SJSA1 (cell line): Measurements from ENCODE around the gene TMEM271. TPM values are rescaled to one million over a fixed set of nuclear protein-coding genes. Genes with fewer than 3 reads are reported as not detected.

Experiments
- DNase-seq, 2 experiments: peaks; one replicate each; pipeline ENCODE4 v3.0.0-alpha.2; 2015 to 2020; ENCODE audit warnings: low spot score in 2 of 2, low read depth in 1 of 2
- H3K27ac ChIP-seq: fragments of 250-450 bp; sonication (Bioruptor Pico); 2 replicates; pipeline ENCODE4 v1.5.1; 2020; ENCODE audit warnings: mild to moderate bottlenecking, moderate library complexity
- H3K27me3 ChIP-seq: fragments of 250-450 bp; sonication (Bioruptor Pico); replicated peaks from 2 replicates; pipeline ENCODE4 v1.5.1; 2020; ENCODE audit warnings: mild to moderate bottlenecking, moderate library complexity
- H3K36me3 ChIP-seq: fragments of 250-450 bp; sonication (Bioruptor Pico); 2 replicates; pipeline ENCODE4 v1.5.1; 2020; ENCODE audit warnings: mild to moderate bottlenecking
- H3K4me1 ChIP-seq: fragments of 250-450 bp; sonication (Bioruptor Pico); replicated peaks from 2 replicates; pipeline ENCODE4 v1.6.1; 2021; ENCODE audit warnings: mild to moderate bottlenecking
- H3K4me3 ChIP-seq: fragments of 250-450 bp; sonication (Bioruptor Pico); 2 replicates; pipeline ENCODE4 v1.5.1; 2020; ENCODE audit warnings: mild to moderate bottlenecking
- H3K9me3 ChIP-seq: fragments of 250-450 bp; sonication (Bioruptor Pico); replicated peaks from 2 replicates; pipeline ENCODE4 v1.5.1; 2020; ENCODE audit warnings: mild to moderate bottlenecking
- total RNA-seq: library from RNA; depleted of rRNA; stranded (reverse); fragments of >200 nt; shearing (Covaris generic); gene quantifications from 2 replicates; pipeline ENCODE4 v1.2.3, GENCODE V29; 2014

Gene TMEM271
- total RNA-seq, 1 experiment from 2014 or later, result not detected

DNA sequence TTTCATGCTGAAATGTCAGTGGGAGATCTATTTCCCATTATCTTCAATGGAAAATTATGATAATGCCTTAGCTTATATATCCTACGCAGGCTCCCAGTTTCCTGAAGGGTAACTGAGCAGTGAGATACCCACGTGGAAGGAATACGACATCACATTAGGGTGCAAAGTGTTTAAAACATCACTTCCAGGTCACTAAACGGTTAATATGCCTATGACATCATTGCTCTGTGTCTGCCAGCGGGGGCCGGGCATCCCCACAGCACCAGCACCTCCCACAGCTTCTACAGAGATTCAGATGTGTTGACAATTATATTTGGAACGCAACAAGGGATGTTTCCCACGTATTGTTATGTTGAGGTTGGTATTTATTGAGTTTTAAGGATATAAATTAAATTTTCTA, 27.1 kb downstream of the TMEM271 start:
- DNase-seq, result no peak
- no peaks in the 10 kb centered on the region for H3K27me3 ChIP-seq
- no peak overlapping the region for H3K27ac ChIP-seq
- no peak overlapping the region for H3K4me3 ChIP-seq
- no peaks in the 10 kb centered on the region for H3K9me3 ChIP-seq
- no peaks in the 10 kb centered on the region for H3K4me1 ChIP-seq
- no peaks in the 10 kb centered on the region for H3K36me3 ChIP-seq

DNA sequence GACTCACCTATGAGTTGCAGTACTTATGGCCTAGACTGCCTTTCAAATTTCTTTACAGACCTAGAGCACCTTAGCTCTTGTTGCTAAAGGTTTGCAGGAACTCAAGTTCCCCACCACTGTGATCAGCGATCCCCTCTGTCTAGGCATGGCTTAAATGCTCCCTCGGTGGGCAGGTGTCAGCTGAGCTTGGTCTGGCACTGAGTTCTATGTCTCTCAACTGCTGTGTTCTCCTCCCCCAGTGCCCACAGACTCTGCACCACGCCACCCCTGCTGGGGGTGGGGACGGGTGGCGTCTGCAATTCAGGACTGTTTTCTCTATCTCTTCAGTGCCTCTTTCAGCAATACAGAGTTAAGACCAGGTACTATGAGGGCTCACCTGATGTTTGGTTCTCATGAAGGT, 30.5 kb downstream of the TMEM271 start:
- Histone ChIP-seq H3K9me3 (no peaks in the 10 kb centered on the region), H3K27ac (no peak overlapping the region), H3K36me3 (no peaks in the 10 kb centered on the region), H3K4me3 (no peak overlapping the region), H3K27me3 (no peaks in the 10 kb centered on the region), H3K4me1 (no peaks in the 10 kb centered on the region)
- no peak for DNase-seq

DNA sequence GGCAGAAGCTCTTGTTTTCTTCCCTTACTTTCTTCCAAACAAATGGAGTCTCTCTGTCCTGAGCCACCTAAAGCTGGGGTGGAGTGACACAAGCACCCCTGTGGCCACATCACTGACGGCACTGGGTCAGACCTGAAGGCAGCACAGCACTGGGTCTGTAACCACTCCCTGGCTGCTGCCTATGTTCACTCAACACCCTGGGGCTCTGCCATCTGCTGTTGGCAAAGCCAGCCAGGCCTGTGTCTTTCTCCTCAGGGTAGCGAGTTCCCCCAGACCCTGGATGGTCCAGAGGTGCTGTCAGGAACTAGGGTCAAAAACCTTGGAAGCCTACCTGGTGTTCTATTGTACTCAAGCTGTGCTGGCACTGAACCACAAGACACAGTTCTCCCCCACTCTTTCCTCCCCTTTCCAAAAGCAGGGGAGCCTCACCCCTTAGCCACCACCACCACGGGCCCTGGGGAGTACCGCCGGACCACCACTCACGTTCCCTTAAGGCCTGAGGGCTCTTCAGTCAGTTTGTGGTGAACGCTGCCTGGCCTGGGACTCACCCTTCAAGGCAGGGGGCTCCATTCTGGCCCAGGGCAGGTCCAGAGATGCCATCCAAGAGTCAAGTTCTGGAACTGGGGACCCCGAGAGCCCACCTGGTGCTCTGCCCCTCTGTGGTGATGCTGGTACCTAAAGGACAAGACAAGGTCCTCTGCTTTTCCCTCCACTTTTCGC, 31.5 kb downstream of the TMEM271 start:
- Histone ChIP-seq H3K4me1 (no peaks in the 10 kb centered on the region), H3K27me3 (no peaks in the 10 kb centered on the region), H3K9me3 (no peaks in the 10 kb centered on the region), H3K36me3 (no peaks in the 10 kb centered on the region), H3K4me3 (no peak overlapping the region), H3K27ac (no peak overlapping the region)
- no peak for DNase-seq

DNA sequence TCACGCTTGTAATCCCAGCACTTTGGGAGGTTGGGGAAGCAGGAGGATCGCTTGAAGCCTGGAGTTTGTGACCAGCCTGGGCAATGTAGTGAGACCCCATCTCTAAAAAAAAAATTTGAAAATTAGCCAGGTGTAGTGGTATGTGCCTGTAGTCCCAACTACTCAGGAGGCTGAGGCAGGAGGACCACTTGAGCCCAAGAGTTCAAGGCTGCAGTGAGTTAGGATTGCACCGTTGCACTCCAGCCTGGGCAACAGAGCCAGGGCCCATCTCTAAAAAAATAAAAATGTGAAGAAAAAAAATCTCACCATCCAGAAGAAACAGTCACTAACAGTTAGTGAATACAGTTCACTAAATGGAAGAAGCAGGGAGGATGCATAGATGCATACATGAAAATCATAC, 34.8 kb downstream of the TMEM271 start:
- Histone ChIP-seq H3K27me3 (no peaks in the 10 kb centered on the region), H3K9me3 (no peaks in the 10 kb centered on the region), H3K4me1 (no peaks in the 10 kb centered on the region), H3K36me3 (no peaks in the 10 kb centered on the region), H3K4me3 (no peak overlapping the region), H3K27ac (no peak overlapping the region)
- no peak for DNase-seq

DNA sequence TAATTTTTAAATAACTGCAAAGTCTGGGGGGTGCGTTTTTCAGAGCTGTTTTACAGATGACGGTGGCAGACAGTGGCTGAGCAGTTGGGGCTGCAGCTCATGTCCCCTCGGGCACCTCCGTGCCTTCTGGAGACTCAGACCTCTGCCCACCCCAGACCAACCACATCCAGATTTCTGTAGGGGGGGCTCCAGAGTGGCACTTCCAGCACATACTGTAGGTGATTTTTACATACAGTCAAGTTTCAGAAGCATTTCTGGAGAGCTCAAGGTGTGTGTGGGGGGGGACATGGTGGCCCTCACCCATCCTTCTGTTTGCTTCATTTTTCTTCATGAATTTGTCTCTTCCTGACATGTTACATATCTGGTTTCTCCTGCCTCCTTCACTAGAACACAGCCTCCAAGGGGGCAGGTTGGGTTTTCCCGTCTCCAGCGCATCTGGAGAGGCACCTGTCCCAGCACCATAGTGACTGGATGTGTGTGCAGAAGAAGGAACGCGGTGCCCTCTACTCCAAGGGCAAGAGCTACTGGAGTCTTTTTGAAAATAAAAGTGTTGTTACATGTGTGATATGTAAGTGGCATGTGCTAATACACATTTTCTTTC, 37.5 kb downstream of the TMEM271 start:
- DNase-seq, result no peak
- no peaks in the 10 kb centered on the region for H3K36me3 ChIP-seq
- no peak overlapping the region for H3K27ac ChIP-seq
- no peaks in the 10 kb centered on the region for H3K9me3 ChIP-seq
- H3K4me1 ChIP-seq, result no peaks in the 10 kb centered on the region
- H3K4me3 ChIP-seq, result no peak overlapping the region
- no peaks in the 10 kb centered on the region for H3K27me3 ChIP-seq

DNA sequence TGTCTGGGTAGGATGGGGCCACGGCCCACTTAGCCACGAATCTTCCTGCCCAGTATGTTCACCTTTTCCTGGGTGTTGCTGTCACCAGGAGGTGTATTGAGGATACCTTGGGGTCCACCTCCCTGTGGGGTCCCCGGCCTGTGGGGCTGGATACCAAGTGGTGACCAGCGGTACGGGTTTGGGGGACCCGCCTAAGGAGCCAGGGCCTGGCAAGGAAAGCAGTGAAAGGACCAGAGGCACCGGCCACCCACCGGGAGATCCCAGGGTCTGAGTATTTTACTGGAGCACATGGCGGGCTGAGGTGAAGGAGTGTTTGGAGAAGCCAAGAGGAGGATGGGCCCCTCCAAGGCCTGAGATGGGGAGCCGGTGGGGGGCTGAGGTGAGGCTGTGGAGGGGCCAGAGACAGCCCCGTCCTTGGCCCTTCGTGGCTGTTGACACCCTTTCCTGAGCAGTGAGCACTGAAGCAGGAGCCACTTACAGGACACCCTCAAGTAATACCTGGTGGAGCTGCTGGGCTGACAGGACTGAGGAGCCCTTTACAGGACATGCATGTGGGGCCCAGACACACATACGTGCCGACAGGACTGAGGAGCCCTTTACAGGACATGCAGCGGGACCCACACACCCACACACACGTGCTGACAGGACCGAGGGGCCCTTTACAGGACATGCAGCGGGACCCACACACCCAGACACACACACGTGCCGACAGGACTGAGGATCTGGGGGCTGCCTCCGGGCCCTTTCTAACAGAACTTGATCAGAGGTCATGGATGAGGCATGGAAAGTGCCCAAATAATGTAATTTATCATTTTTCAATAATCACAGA, 38.4 kb downstream of the TMEM271 start:
- no peak overlapping the region for H3K4me3 ChIP-seq
- no peaks in the 10 kb centered on the region for H3K9me3 ChIP-seq
- DNase-seq, result no peak

DNA sequence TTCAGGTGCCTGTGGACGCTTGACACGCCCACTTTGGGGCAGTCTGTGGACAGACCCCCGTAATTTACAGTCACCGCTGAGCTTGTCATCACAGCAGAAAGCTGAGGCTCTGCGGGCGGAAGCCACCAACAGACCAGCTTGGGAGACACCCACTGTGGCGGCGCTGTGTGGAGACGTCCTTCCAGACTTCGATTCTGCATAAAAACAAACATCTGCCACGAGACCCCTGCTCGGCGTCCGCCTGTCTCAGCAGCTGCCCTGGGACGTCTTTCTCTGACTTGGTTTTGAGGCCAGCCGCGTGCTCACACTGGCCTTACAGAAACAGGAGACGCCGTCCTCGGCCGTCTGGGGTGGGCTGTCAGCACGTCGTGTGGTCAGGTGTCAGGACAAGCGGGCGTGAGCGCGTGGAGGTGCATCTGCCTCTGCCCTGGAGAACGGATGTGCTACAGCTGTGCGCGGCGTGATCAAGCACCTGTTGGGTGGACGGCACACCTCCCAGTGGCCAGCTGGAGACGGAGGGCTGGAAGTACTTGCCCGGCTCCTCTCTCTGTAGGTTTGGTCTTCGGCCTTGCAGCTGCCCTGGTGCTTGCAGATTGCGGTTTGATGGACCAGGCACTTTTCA, 39.6 kb downstream of the TMEM271 start:
- 0 out of 2 replicates have a peak, but pooled peaks cover 3% of the 10 kb centered on the region for H3K36me3 ChIP-seq

More for the DNA sequence above, 38.4 kb downstream of the TMEM271 start:
- Histone ChIP-seq H3K27ac (no peak overlapping the region), H3K36me3 (no peaks in the 10 kb centered on the region), H3K4me1 (no peaks in the 10 kb centered on the region), H3K27me3 (no peaks in the 10 kb centered on the region)

DNA sequence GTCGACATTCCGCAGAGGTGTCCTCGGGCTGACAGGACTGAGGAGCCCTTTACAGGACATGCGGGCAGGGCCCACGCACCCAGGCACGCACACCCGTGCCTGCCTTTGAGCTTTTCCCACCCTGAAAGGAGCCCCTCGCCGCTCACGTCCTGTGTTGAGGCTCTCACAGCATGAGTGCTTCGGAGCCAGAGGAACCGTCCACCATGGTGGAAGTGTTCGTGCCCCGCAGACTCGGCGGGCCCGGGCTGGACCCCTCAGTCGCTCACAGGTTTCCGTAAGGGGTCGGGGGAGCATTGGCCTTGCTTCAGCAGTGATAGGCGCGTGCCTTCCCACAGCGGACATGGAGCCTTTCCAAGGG, 40.2 kb downstream of the TMEM271 start:
- Histone ChIP-seq H3K9me3 (no peaks in the 10 kb centered on the region), H3K27ac (no peak overlapping the region), H3K4me1 (no peaks in the 10 kb centered on the region), H3K27me3 (no peaks in the 10 kb centered on the region), H3K36me3 (0 out of 2 replicates have a peak, but pooled peaks cover 3% of the 10 kb centered on the region), H3K4me3 (no peak overlapping the region)
- DNase-seq, result no peak

More for the DNA sequence above, 39.6 kb downstream of the TMEM271 start:
- Histone ChIP-seq H3K4me3 (no peak overlapping the region), H3K9me3 (no peaks in the 10 kb centered on the region), H3K27me3 (no peaks in the 10 kb centered on the region), H3K27ac (no peak overlapping the region), H3K4me1 (no peaks in the 10 kb centered on the region)
- DNase-seq, result no peak

DNA sequence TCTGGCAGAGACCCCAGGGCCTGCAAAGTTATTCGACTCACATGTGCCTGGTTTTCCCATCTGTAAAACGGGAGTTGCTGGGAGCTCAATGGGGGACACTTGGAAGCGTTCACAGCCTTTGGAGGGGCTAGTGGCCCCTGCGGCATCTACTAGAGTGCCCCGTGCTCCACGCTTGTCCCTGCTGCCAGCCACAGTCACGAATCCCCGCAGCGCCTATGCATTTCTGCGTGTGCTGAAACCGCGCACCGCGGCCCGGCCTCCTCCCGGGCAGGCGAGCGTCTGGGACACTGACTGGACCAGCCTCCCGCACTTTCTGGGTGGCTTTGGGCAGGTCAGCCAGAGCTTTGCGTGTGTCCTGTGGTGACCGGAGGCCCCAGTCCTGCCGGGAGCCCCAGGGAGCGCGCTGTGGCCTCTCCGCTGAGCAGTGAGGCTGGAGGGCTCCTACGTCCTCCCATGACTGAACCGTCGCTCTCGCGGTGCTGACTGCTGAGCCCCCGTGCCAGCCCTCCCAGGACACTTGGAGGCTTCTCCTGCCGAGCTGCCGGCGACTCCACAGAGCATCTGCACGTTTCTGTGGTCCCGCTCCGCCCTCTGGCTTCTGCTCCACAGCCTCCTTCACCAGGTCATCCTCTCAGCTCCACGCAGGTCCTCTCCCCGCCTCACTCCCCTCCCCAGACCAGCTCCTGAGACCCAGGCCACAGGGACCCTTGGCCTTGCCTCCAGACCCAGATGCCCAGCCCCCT, 40.7 kb downstream of the TMEM271 start:
- H3K4me1 ChIP-seq, result no peaks in the 10 kb centered on the region
- no peak overlapping the region for H3K4me3 ChIP-seq
- 0 out of 2 replicates have a peak, but pooled peaks cover 3% of the 10 kb centered on the region for H3K36me3 ChIP-seq
- no peak overlapping the region for H3K27ac ChIP-seq
- no peak for DNase-seq
- H3K9me3 ChIP-seq, result no peaks in the 10 kb centered on the region
- H3K27me3 ChIP-seq, result no peaks in the 10 kb centered on the region

DNA sequence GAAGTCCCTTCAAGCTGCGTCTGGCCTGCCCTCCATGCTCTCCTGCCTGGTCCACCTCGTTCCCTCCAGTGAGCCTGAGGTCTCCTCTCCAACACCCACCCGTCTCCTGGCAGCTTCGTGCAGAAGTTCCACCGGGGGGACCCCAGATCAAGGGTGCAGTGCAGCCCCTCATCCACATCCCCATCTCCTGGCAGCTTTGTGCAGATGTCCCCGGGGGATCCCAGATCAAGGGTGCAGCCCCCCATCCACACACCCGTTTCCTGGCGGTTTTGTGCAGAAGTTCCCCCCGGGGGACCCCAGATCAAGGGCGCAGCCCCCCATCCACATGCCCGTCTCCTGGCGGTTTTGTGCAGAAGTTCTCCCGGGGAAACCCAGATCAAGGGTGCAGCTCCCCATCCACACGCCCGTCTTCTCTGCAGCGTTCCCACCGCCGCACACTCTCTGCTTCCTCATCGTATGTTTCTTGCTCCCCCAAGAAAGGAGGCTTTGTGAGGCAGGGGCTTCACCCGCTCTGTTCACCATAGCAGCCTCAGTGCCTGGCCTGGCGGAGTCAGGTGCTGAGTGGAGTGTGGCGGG, 41.4 kb downstream of the TMEM271 start:
- Histone ChIP-seq H3K27ac (no peak overlapping the region), H3K4me3 (no peak overlapping the region), H3K4me1 (no peaks in the 10 kb centered on the region), H3K27me3 (no peaks in the 10 kb centered on the region), H3K9me3 (no peaks in the 10 kb centered on the region), H3K36me3 (0 out of 2 replicates have a peak, but pooled peaks cover 3% of the 10 kb centered on the region)
- DNase-seq, result no peak

DNA sequence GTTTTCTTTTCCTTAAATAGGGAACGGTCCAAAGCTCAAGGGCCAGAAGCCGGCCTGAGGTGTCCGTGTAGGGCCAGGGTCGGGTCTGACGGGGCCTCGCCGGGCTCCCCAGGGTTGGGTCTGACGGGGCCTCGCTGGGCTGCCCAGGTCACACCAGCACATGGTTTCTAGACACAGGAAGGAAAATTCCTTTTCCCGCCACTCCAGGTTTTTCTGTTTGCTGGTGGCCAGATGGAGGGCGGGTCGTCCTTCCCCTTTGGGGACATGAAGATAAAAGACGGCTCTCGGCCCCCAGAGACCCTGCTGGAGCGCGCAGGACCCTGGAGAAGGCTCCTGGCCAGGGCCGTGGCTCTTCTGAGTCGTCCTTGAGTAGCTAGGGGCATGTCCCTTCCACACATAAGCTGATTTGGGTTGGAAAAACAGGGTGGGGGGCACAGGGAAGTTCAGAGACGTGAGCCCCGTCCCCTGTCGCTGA, 42.0 kb downstream of the TMEM271 start:
- no peak for DNase-seq
- H3K4me3 ChIP-seq, result no peak overlapping the region
- H3K4me1 ChIP-seq, result no peaks in the 10 kb centered on the region
- no peaks in the 10 kb centered on the region for H3K27me3 ChIP-seq
- H3K9me3 ChIP-seq, result no peaks in the 10 kb centered on the region
- H3K36me3 ChIP-seq, result 0 out of 2 replicates have a peak, but pooled peaks cover 3% of the 10 kb centered on the region
- no peak overlapping the region for H3K27ac ChIP-seq

DNA sequence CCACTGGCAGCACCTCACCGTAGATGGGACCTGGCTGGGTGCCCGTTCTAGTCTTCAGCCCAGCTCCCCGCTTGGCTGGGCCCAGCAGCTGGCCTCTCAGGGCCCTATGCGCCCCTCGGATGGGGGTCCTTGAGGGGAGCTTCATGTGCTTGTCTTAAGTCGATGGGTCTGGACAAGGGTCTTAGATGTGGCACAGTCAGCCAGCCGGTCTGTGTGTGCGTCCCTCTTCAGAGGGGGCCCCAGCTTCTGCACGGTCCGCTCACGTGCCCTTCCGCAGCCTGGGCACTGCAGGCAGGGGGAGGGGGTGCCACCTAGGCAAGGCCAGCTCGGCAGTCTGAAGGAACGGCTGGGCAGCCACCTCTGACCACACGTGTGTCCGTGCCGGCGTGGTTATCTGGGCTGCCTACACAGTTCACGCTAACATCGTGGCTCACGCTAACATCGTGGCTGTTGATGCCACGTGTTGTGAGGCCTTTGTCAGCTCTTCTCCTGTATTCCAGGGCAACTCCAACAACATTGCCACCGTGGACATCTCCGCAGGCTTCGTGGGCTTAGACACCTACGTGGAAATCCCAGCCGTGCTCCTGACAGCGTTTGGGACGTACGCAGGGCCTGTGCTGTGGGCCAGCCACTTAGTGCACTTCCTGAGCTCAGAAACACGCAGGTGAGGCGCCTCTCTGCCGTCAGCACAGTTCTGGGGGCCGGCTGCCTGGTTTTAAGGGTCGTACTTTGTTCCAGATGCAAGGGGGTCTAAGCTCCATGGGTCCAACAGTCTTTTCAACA, 42.6 kb downstream of the TMEM271 start:
- 0 out of 2 replicates have a peak, but pooled peaks cover 3% of the 10 kb centered on the region for H3K36me3 ChIP-seq

More for the DNA sequence above, 42.6 kb downstream of the TMEM271 start:
- Histone ChIP-seq H3K4me3 (no peak overlapping the region), H3K27ac (no peak overlapping the region), H3K9me3 (no peaks in the 10 kb centered on the region), H3K27me3 (no peaks in the 10 kb centered on the region), H3K4me1 (no peaks in the 10 kb centered on the region)
- no peak for DNase-seq
